SK-N-MC (cell line): ENCODE results near the gene ZFAND3.
A peak's percentile ranks its signal among the peaks of the same experiment; 100 is the strongest.

Source experiments
- DNase-seq: peaks from one replicate; pipeline ENCODE4 v3.0.0-alpha.2; 2011; ENCODE audit warnings: low read depth, low spot score
- H3K27ac ChIP-seq: fragments of 200-600 bp; sonication (generic); 2 replicates; pipeline ENCODE4 v1.5.1; 2016; ENCODE audit warnings: mixed run types
- H3K36me3 ChIP-seq: fragments of 200-600 bp; sonication (generic); 2 replicates; pipeline ENCODE4 v1.6.1; 2017; ENCODE audit warnings: antibody characterized with exemption, low read length, mixed read lengths; ENCODE audit not compliant: insufficient read depth
- H3K4me3 ChIP-seq: fragments of 200-600 bp; sonication (generic); 2 replicates; pipeline ENCODE4 v1.5.1; 2016
- H3K9ac ChIP-seq: fragments of 200-600 bp; sonication (generic); 2 replicates; pipeline ENCODE4 v1.8.0; 2017; ENCODE audit warnings: mixed run types, mixed read lengths; ENCODE audit not compliant: insufficient read length
- H3K9me3 ChIP-seq: fragments of 200-600 bp; sonication (generic); 2 replicates; pipeline ENCODE4 v1.6.1; 2017; ENCODE audit warnings: low read depth, mild to moderate bottlenecking, antibody characterized with exemption, low read length, moderate library complexity, mixed read lengths
- EZH2 ChIP-seq: fragments of 200-600 bp; sonication (generic); IDR thresholded peaks from one replicate; pipeline ENCODE4 v1.6.1; 2017; ENCODE audit warnings: antibody characterized with exemption
- FOXP2 ChIP-seq: optimal IDR thresholded peaks from 2 replicates; pipeline ENCODE3; 2011; ENCODE audit warnings: mild to moderate bottlenecking, moderate library complexity; ENCODE audit not compliant: insufficient read depth; ENCODE audit errors: extremely low read length, control extremely low read depth
- POLR2AphosphoS5 ChIP-seq: IDR thresholded peaks from 2 replicates; pipeline ENCODE4 v1.6.1; 2012; ENCODE audit warnings: mild to moderate bottlenecking, low read depth, low read length, borderline replicate concordance

ZFAND3 gene

GRCh38 chr6:38021571-38021970, 202.0 kb downstream of the ZFAND3 start:
- DNase-seq = no peak
- no peak for TF ChIP-seq EZH2
- no peak for TF ChIP-seq FOXP2
- no peak for TF ChIP-seq POLR2AphosphoS5
- H3K9ac ChIP-seq = no peak overlapping the region
- H3K36me3 ChIP-seq = no peaks in the 10 kb centered on the region
- H3K27ac ChIP-seq = no peak overlapping the region
- H3K4me3 ChIP-seq = no peak overlapping the region
- no peaks in the 10 kb centered on the region for H3K9me3 ChIP-seq

- H3K27ac ChIP-seq = no peak overlapping the region
- H3K36me3 ChIP-seq = no peaks in the 10 kb centered on the region
- no peak for DNase-seq
- TF ChIP-seq EZH2 (no peak), POLR2AphosphoS5 (no peak), FOXP2 (no peak)
- H3K4me3 ChIP-seq = no peak overlapping the region
- no peaks in the 10 kb centered on the region for H3K9me3 ChIP-seq
- H3K9ac ChIP-seq = no peak overlapping the region
Measured at GRCh38 chr6:38022688-38023087, 203.2 kb downstream of the ZFAND3 start.

GRCh38 chr6:38024908-38025307, 205.4 kb downstream of the ZFAND3 start:
- H3K9me3 ChIP-seq = no peaks in the 10 kb centered on the region
- no peak for DNase-seq
- no peak for TF ChIP-seq FOXP2
- no peak for TF ChIP-seq POLR2AphosphoS5
- no peak for TF ChIP-seq EZH2
- H3K9ac ChIP-seq = no peak overlapping the region
- H3K36me3 ChIP-seq = peaks cover 4% of the 10 kb centered on the region; the same call in 1 of the 2 replicates
- H3K27ac ChIP-seq = no peak overlapping the region
- no peak overlapping the region for H3K4me3 ChIP-seq

DNA sequence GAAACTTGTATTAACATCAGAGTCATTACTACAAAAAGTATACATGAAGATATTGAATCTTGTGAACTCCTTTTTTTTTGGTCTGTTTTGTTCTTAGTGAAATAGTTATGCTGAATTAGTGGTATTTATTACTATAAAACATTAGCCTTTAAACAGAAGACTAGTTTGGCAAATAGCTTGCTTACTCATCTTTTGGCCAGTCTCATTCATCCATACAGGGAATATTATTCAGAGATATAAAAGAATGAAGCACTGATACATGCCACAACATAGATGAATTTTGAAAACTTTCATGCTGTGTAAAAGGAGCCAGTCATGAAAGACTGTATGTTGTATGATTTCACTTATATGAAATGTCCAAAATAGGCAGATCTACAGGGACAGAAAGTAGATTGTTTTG, 205.9 kb downstream of the ZFAND3 start:
- H3K9ac ChIP-seq = no peak overlapping the region
- no peak overlapping the region for H3K4me3 ChIP-seq
- DNase-seq = no peak
- no peaks in the 10 kb centered on the region; the same call in 1 of the 2 replicates for H3K9me3 ChIP-seq
- no peak overlapping the region for H3K27ac ChIP-seq
- H3K36me3 ChIP-seq = peaks cover 8% of the 10 kb centered on the region
- no peak for TF ChIP-seq EZH2
- TF ChIP-seq FOXP2 = no peak
- no peak for TF ChIP-seq POLR2AphosphoS5

DNA sequence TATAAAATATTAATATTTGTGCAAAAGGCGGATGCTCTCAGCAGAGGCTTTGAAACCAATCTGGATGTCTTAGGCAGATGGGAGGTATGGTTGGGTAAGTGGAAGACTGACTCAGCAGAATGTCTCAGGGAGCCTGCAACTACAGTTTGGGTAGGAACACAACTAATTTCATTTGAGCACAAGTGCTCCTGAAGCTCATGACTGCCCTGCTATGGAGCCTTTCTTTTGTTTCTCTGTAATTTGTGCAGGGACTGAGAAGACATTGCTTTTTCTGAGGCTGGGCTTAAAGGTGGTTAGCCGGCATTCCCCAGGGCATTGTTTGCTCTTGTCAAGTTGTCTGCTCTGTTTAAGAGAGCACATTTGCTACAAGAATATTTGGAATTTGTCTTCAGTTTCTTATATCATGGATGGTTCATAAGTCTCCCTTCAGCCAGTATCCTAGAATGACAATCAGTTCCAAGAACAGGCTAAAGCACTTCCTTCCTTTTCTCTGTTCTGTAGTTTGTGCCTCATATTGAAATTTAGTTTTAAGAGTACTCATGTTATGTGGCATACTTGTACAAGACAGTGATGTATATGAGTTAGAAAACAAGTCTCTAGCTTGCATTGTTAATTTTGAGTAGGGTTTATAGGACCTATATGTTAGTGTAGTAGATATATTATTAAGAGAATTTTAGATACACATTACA, 208.3 kb downstream of the ZFAND3 start:
- TF ChIP-seq FOXP2 (no peak), EZH2 (no peak), POLR2AphosphoS5 (no peak)

DNA sequence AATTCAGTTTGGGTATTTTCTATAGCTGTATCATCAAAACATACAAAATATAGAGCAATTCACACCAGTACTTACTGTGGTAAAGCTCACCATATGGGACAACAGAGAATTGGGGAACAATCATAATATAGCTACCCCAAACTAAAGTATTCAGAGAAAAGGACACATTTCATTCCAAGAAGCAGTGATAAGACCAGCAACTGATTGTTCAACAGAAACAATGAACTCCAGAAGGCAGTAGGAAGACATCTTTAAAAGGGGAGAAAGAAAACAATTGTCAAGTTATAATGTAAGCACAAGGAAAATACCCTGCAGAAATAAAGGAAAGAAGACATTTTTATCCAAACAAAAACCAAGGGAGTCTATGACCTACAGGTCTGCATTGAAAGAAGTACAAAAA, 210.9 kb downstream of the ZFAND3 start:
- TF ChIP-seq POLR2AphosphoS5 (no peak), FOXP2 (no peak), EZH2 (no peak)
- Histone ChIP-seq H3K4me3 (no peak overlapping the region), H3K9me3 (no peaks in the 10 kb centered on the region; the same call in 1 of the 2 replicates), H3K9ac (no peak overlapping the region), H3K27ac (no peak overlapping the region), H3K36me3 (peaks cover 11% of the 10 kb centered on the region)
- DNase-seq = no peak

More for the DNA sequence above, 208.3 kb downstream of the ZFAND3 start:
- Histone ChIP-seq H3K27ac (peak overlapping the region; percentile 72), H3K4me3 (peak overlapping the region; percentile 17), H3K36me3 (peaks cover 11% of the 10 kb centered on the region), H3K9me3 (no peaks in the 10 kb centered on the region; the same call in 1 of the 2 replicates), H3K9ac (no peak overlapping the region)
- DNase-seq = no peak

DNA sequence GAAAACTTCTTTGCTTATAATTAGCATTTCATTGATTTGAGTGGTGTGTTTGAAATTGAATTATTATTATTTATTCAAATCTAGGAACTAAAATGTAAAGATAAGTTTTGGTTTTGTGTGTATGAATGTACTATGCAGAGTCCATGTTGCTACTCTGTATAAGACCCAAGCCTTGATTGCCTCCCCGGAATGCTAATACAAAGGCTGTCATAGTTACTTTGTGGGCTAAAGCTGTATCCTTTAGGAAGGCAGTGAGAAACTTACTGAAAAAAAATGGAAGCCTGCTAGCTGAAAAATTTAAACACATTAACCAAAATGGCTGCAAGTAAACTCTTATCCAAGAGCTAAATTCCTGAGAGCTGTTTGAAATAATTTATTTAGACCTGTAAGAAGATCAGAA, 213.3 kb downstream of the ZFAND3 start:
- no peak for DNase-seq
- Histone ChIP-seq H3K9ac (no peak overlapping the region), H3K27ac (peak overlapping the region; percentile 36), H3K36me3 (peaks cover 11% of the 10 kb centered on the region), H3K4me3 (no peak overlapping the region), H3K9me3 (no peaks in the 10 kb centered on the region; the same call in 1 of the 2 replicates)
- TF ChIP-seq POLR2AphosphoS5 (no peak), EZH2 (no peak), FOXP2 (no peak)

GRCh38 chr6:38033442-38033982, 214.0 kb downstream of the ZFAND3 start:
- Histone ChIP-seq H3K4me3 (no peak overlapping the region), H3K9me3 (no peaks in the 10 kb centered on the region; the same call in 1 of the 2 replicates), H3K36me3 (peaks cover 11% of the 10 kb centered on the region), H3K27ac (peak overlapping the region; percentile 36), H3K9ac (no peak overlapping the region)
- no peak for TF ChIP-seq FOXP2
- TF ChIP-seq EZH2 = no peak
- no peak for TF ChIP-seq POLR2AphosphoS5
- DNase-seq = no peak
